Nephron progenitor cell (in vitro differentiated cells): ENCODE results near the gene INTS3.
A peak's percentile ranks its signal among the peaks of the same experiment; 100 is the strongest.

Source experiments
- DNase-seq: peaks from one replicate; pipeline ENCODE4 v3.0.0; 2021
- H3K27ac Mint-ChIP-seq: 2 replicates; pipeline ENCODE4 v1.8.0; 2021; ENCODE audit warnings: mild to moderate bottlenecking, moderate library complexity, mixed read lengths
- H3K27me3 Mint-ChIP-seq: 2 replicates; pipeline ENCODE4 v1.8.0; 2021; ENCODE audit warnings: mild to moderate bottlenecking, low read depth, mixed read lengths; ENCODE audit not compliant: poor library complexity
- H3K36me3 Mint-ChIP-seq: 2 replicates; pipeline ENCODE4 v1.8.0; 2021; ENCODE audit warnings: low read depth, mixed read lengths
- H3K4me1 Mint-ChIP-seq: 2 replicates; pipeline ENCODE4 v1.8.0; 2021; ENCODE audit warnings: mixed read lengths
- H3K4me3 Mint-ChIP-seq: 2 replicates; pipeline ENCODE4 v1.8.0; 2021; ENCODE audit warnings: mild to moderate bottlenecking, moderate library complexity, mixed read lengths
- H3K9me3 Mint-ChIP-seq: 2 replicates; pipeline ENCODE4 v1.8.0; 2021; ENCODE audit warnings: mild to moderate bottlenecking, moderate library complexity, mixed read lengths
- CTCF ChIP-seq: fragments of 200-600 bp; sonication (generic); IDR thresholded peaks from 2 replicates; pipeline ENCODE4 v1.5.0; 2021; ENCODE audit warnings: antibody characterized with exemption

Gene INTS3

GRCh38 chr1:153769221-153769620 lies 41.4 kb downstream of the INTS3 start:
- peaks cover 4% of the 10 kb centered on the region for H3K27me3 Mint-ChIP-seq
- H3K9me3 Mint-ChIP-seq, result no peaks in the 10 kb centered on the region
- H3K4me1 Mint-ChIP-seq, result peaks cover 29% of the 10 kb centered on the region
- H3K36me3 Mint-ChIP-seq, result peaks cover 64% of the 10 kb centered on the region
- H3K4me3 Mint-ChIP-seq, result no peak overlapping the region
- peak overlapping the region; percentile 47 for H3K27ac Mint-ChIP-seq
- DNase-seq, result no peak
- no peak for TF ChIP-seq CTCF

GRCh38 chr1:153770797-153771196 lies 42.9 kb downstream of the INTS3 start:
- peaks cover 56% of the 10 kb centered on the region for H3K36me3 Mint-ChIP-seq

GRCh38 chr1:153771261-153771660 lies 43.4 kb downstream of the INTS3 start:
- Mint-ChIP-seq H3K9me3 (no peaks in the 10 kb centered on the region), H3K27me3 (peaks cover 4% of the 10 kb centered on the region), H3K4me1 (peaks cover 41% of the 10 kb centered on the region), H3K36me3 (peaks cover 51% of the 10 kb centered on the region), H3K27ac (no peak overlapping the region), H3K4me3 (no peak overlapping the region)
- DNase-seq, result no peak
- no peak for TF ChIP-seq CTCF

More at GRCh38 chr1:153770797-153771196, 42.9 kb downstream of the INTS3 start:
- no peak for TF ChIP-seq CTCF
- Mint-ChIP-seq H3K4me1 (peaks cover 38% of the 10 kb centered on the region), H3K9me3 (no peaks in the 10 kb centered on the region), H3K27ac (peak overlapping the region; percentile 92), H3K27me3 (peaks cover 4% of the 10 kb centered on the region), H3K4me3 (no peak overlapping the region)
- DNase-seq, result no peak

- H3K27ac Mint-ChIP-seq, result no peak overlapping the region
- peak; percentile 46 for TF ChIP-seq CTCF
- peaks cover 47% of the 10 kb centered on the region for H3K36me3 Mint-ChIP-seq
- DNase-seq, result peak; percentile 76
- H3K4me3 Mint-ChIP-seq, result no peak overlapping the region
- H3K4me1 Mint-ChIP-seq, result peaks cover 49% of the 10 kb centered on the region
- peaks cover 4% of the 10 kb centered on the region for H3K27me3 Mint-ChIP-seq
- H3K9me3 Mint-ChIP-seq, result no peaks in the 10 kb centered on the region
These were observed 44.2 kb downstream of the INTS3 start for GRCh38 chr1:153771841-153772593.

GRCh38 chr1:153773096-153773921 lies 45.5 kb downstream of the INTS3 start:
- no peak for DNase-seq
- peaks cover 59% of the 10 kb centered on the region for H3K4me1 Mint-ChIP-seq
- no peak for TF ChIP-seq CTCF
- H3K4me3 Mint-ChIP-seq, result peak overlapping the region; percentile 18
- H3K9me3 Mint-ChIP-seq, result no peaks in the 10 kb centered on the region
- H3K36me3 Mint-ChIP-seq, result peaks cover 35% of the 10 kb centered on the region
- peaks cover 4% of the 10 kb centered on the region for H3K27me3 Mint-ChIP-seq
- no peak overlapping the region for H3K27ac Mint-ChIP-seq
